Caco-2 (cell line): ENCODE data around the gene LGR6. TPM values are rescaled to one million over a fixed set of nuclear protein-coding genes. Genes with fewer than 3 reads are reported as not detected.

ENCODE experiments used
- BruUV-seq: library from RNA; stranded (reverse); fragments of 400-500 nt; replicated peaks from 2 replicates; lab custom pipeline; 2021; lab: Mats Ljungman, UMichigan
- CTCF ChIA-PET: fragments of 300-600 bp; sonication (Branson Sonifier 250); formaldehyde crosslinking; loops from one replicate; lab custom pipeline; 2022; ENCODE audit warnings: antibody characterized with exemption; lab: Charles Lee
- POLR2A ChIA-PET: fragments of 300-600 bp; sonication (Branson Sonifier 250); formaldehyde crosslinking; loops from one replicate; lab custom pipeline; 2022; ENCODE audit warnings: antibody characterized with exemption; lab: Charles Lee
- DNase-seq, 2 experiments: peaks; one replicate each; pipeline versions ENCODE4 v3.0.0 to v3.0.0-alpha.2; 2020 to 2022
- H3K27me3 ChIP-seq: replicated peaks from 2 replicates; pipeline ENCODE4 v1.6.0; 2011; ENCODE audit warnings: low read length; ENCODE audit not compliant: control insufficient read depth, insufficient read depth
- H3K36me3 ChIP-seq: 2 replicates; pipeline ENCODE4 v1.5.1; 2011; ENCODE audit warnings: low read length; ENCODE audit not compliant: control insufficient read depth, insufficient read depth
- H3K4me1 ChIP-seq: fragments of 250-450 bp; sonication (Bioruptor Pico); 2 replicates; pipeline ENCODE4 v1.5.1; 2020; ENCODE audit warnings: mild to moderate bottlenecking
- H3K4me3 ChIP-seq: 2 replicates; pipeline ENCODE4 v1.5.1; 2011; ENCODE audit warnings: low read depth, mild to moderate bottlenecking, control low read depth, low read length
- H3K9me3 ChIP-seq: fragments of 250-450 bp; sonication (Bioruptor Pico); 2 replicates; pipeline ENCODE4 v1.5.1; 2020; ENCODE audit warnings: mild to moderate bottlenecking, moderate library complexity
- H3K27ac Mint-ChIP-seq: one replicate; pipeline ENCODE4 v1.8.0; 2022; ENCODE audit warnings: mixed read lengths; ENCODE audit not compliant: unreplicated experiment
- H3K27me3 Mint-ChIP-seq: one replicate; pipeline ENCODE4 v1.8.0; 2022; ENCODE audit warnings: mixed read lengths; ENCODE audit not compliant: insufficient read depth, unreplicated experiment
- H3K36me3 Mint-ChIP-seq: one replicate; pipeline ENCODE4 v1.8.0; 2022; ENCODE audit warnings: mild to moderate bottlenecking, mixed read lengths; ENCODE audit not compliant: insufficient read depth, unreplicated experiment
- H3K4me1 Mint-ChIP-seq: one replicate; pipeline ENCODE4 v1.8.0; 2022; ENCODE audit warnings: low read depth, mixed read lengths; ENCODE audit not compliant: unreplicated experiment
- H3K4me3 Mint-ChIP-seq: one replicate; pipeline ENCODE4 v1.8.0; 2022; ENCODE audit warnings: mild to moderate bottlenecking, moderate library complexity, mixed read lengths; ENCODE audit not compliant: unreplicated experiment
- H3K9me3 Mint-ChIP-seq: one replicate; pipeline ENCODE4 v1.8.0; 2022; ENCODE audit warnings: mixed read lengths; ENCODE audit not compliant: unreplicated experiment
- CTCF ChIP-seq, 2 experiments: fragments of 200-600 bp in 1 of 2; IDR thresholded peaks; 1 replicate in 1 of 2; 2 replicates in 1 of 2; pipeline versions ENCODE4 v1.5.1 to v1.8.0; 2011 to 2022; ENCODE audit warnings: antibody characterized with exemption in 1 of 2, control low read depth in 1 of 2, inconsistent platforms in 1 of 2, low read depth in 1 of 2, low read length in 1 of 2, mild to moderate bottlenecking in 1 of 2, moderate library complexity in 1 of 2; ENCODE audit not compliant: insufficient read depth in 1 of 2, severe bottlenecking in 1 of 2, unreplicated experiment in 1 of 2
- intact Hi-C: fragments of 100-400 bp; cut with micrococcal nuclease; formaldehyde crosslinking; loops from one replicate; pipeline ENCODE4 v1.10.0; 2022; ENCODE audit not compliant: unreplicated experiment
- total RNA-seq: library from RNA; stranded (reverse); gene quantifications from 2 replicates; pipeline ENCODE4 v1.2.3, GENCODE V29; 2022

Gene LGR6
- total RNA-seq, 1 experiment from 2014 or later, result 0.36 TPM

- no peak overlapping the region for H3K4me3 Mint-ChIP-seq
- peak; percentile 41 to 47 for DNase-seq
- H3K36me3 ChIP-seq, result no peaks in the 10 kb centered on the region
- H3K27ac Mint-ChIP-seq, result no peak overlapping the region
- no peak overlapping the region for H3K4me3 ChIP-seq
- no peaks in the 10 kb centered on the region for H3K27me3 Mint-ChIP-seq
- no peaks in the 10 kb centered on the region for H3K36me3 Mint-ChIP-seq
- H3K27me3 ChIP-seq, result no peaks in the 10 kb centered on the region
- intact Hi-C loops, result no loop called here
- BruUV-seq, result no TSS peak
- H3K4me1 ChIP-seq, result no peaks in the 10 kb centered on the region
- TF ChIP-seq CTCF (IDR thresholded peaks at IDR 0.05; ENCODE audit: insufficient read depth in 1 of 2, low read depth in 1 of 2, low read length in 1 of 2, severe bottlenecking in 1 of 2, unreplicated experiment in 1 of 2), result peak in 1 of 2 experiments; percentile 31
- ChIA-PET POLR2A (no interaction called here), CTCF (interaction anchor here (1.0 to 1.2 kb wide), 5 partner anchors 11 to 259 kb away, joined by 3 to 4 read pairs (median 3); no protein-coding TSS in a partner anchor)
- H3K9me3 Mint-ChIP-seq, result no peaks in the 10 kb centered on the region
- H3K4me1 Mint-ChIP-seq, result no peaks in the 10 kb centered on the region
- H3K9me3 ChIP-seq, result no peaks in the 10 kb centered on the region
Measured at GRCh38 chr1:202154766-202155477, 38.7 kb upstream of the LGR6 start.

- ChIA-PET CTCF (interaction anchor here (1.0 to 1.2 kb wide), 5 partner anchors 10 to 260 kb away, joined by 3 to 4 read pairs (median 3); no protein-coding TSS in a partner anchor), POLR2A (no interaction called here)
- Mint-ChIP-seq H3K4me3 (no peak overlapping the region), H3K27me3 (no peaks in the 10 kb centered on the region), H3K27ac (no peak overlapping the region), H3K4me1 (no peaks in the 10 kb centered on the region), H3K36me3 (no peaks in the 10 kb centered on the region), H3K9me3 (no peaks in the 10 kb centered on the region)
- Histone ChIP-seq H3K4me1 (no peaks in the 10 kb centered on the region), H3K27me3 (no peaks in the 10 kb centered on the region), H3K36me3 (no peaks in the 10 kb centered on the region), H3K9me3 (no peaks in the 10 kb centered on the region), H3K4me3 (no peak overlapping the region)
- intact Hi-C loops, result no loop called here
- TF ChIP-seq CTCF (IDR thresholded peaks at IDR 0.05; ENCODE audit: insufficient read depth in 1 of 2, low read depth in 1 of 2, low read length in 1 of 2, severe bottlenecking in 1 of 2, unreplicated experiment in 1 of 2), result no peak
- BruUV-seq, result no TSS peak
- no peak for DNase-seq
Measured at GRCh38 chr1:202155478-202156021, 38.0 kb upstream of the LGR6 start.

GRCh38 chr1:202156590-202156989 lies 37.0 kb upstream of the LGR6 start:
- TF ChIP-seq CTCF (IDR thresholded peaks at IDR 0.05; ENCODE audit: insufficient read depth in 1 of 2, low read depth in 1 of 2, low read length in 1 of 2, severe bottlenecking in 1 of 2, unreplicated experiment in 1 of 2), result no peak
- CTCF ChIA-PET, result interaction anchor here (0.6 to 1.4 kb wide), 2 partner anchors 33 to 94 kb away, joined by 3 to 4 read pairs; no protein-coding TSS in a partner anchor
- no peaks in the 10 kb centered on the region for H3K36me3 ChIP-seq
- Mint-ChIP-seq H3K36me3 (no peaks in the 10 kb centered on the region), H3K4me1 (no peaks in the 10 kb centered on the region), H3K4me3 (no peak overlapping the region), H3K27ac (no peak overlapping the region), H3K9me3 (no peaks in the 10 kb centered on the region), H3K27me3 (no peaks in the 10 kb centered on the region)
- H3K4me3 ChIP-seq, result no peak overlapping the region
- no peaks in the 10 kb centered on the region for H3K4me1 ChIP-seq
- no peak for DNase-seq
- no TSS peak for BruUV-seq
- H3K9me3 ChIP-seq, result no peaks in the 10 kb centered on the region
- intact Hi-C loops, result no loop called here
- POLR2A ChIA-PET, result no interaction called here
- no peaks in the 10 kb centered on the region for H3K27me3 ChIP-seq
